SK-N-SH treated with all-trans-retinoic acid at 6 μM for 48 hours (cell line): Measurements from ENCODE around the gene INSRR.
A peak's percentile ranks its signal among the peaks of the same experiment; 100 is the strongest.

Experiments used
- ATAC-seq: fragments of 200-7000 bp; cut with Tn5 transposase; 3 replicates; pipeline ENCODE4 v1.9.1; 2020; ENCODE audit warnings: mild to moderate bottlenecking, moderate library complexity
- ARNTL ChIP-seq: fragments of 450-650 bp; formaldehyde crosslinking; IDR thresholded peaks from 2 replicates; pipeline ENCODE4 v1.5.0; 2020; ENCODE audit warnings: low read depth, mild to moderate bottlenecking, moderate library complexity, borderline replicate concordance
- BACH2 ChIP-seq: fragments of 250-450 bp; sonication (Bioruptor Pico); IDR thresholded peaks from 2 replicates; pipeline ENCODE4 v1.9.0; 2021; ENCODE audit warnings: mild to moderate bottlenecking, borderline replicate concordance
- CSDC2 ChIP-seq: fragments of 250-450 bp; sonication (Bioruptor Pico); IDR thresholded peaks from 2 replicates; pipeline ENCODE4 v1.5.0; 2020; ENCODE audit warnings: mild to moderate bottlenecking, moderate library complexity
- CSRNP3 ChIP-seq: fragments of 250-450 bp; sonication (Bioruptor Pico); IDR thresholded peaks from 2 replicates; pipeline ENCODE4 v1.5.1; 2021; ENCODE audit warnings: mild to moderate bottlenecking, moderate library complexity
- ESRRG ChIP-seq: fragments of 250-450 bp; sonication (Bioruptor Pico); IDR thresholded peaks from 2 replicates; pipeline ENCODE4 v1.6.1; 2021; ENCODE audit warnings: mild to moderate bottlenecking
- ISL1 ChIP-seq: fragments of 250-450 bp; sonication (Bioruptor Pico); IDR thresholded peaks from 2 replicates; pipeline ENCODE4 v2.1.2; 2022; ENCODE audit warnings: mild to moderate bottlenecking, moderate library complexity
- OSR1 ChIP-seq: fragments of 250-450 bp; sonication (Bioruptor Pico); IDR thresholded peaks from 2 replicates; pipeline ENCODE4 v1.8.0; 2022; ENCODE audit warnings: moderate library complexity, mild to moderate bottlenecking, inconsistent platforms
- PATZ1 ChIP-seq: fragments of 250-450 bp; sonication (Bioruptor Pico); IDR thresholded peaks from 2 replicates; pipeline ENCODE4 v1.8.0; 2020; ENCODE audit warnings: mild to moderate bottlenecking, moderate library complexity, borderline replicate concordance
- PPARA ChIP-seq: fragments of 250-450 bp; sonication (Bioruptor Pico); IDR thresholded peaks from 2 replicates; pipeline ENCODE4 v1.5.0; 2020; ENCODE audit warnings: mild to moderate bottlenecking, borderline replicate concordance
- RARB ChIP-seq: fragments of 250-450 bp; sonication (Bioruptor Pico); IDR thresholded peaks from 2 replicates; pipeline ENCODE4 v1.8.0; 2021; ENCODE audit warnings: mild to moderate bottlenecking, moderate library complexity
- TCF4 ChIP-seq: fragments of 250-450 bp; sonication (Bioruptor Pico); IDR thresholded peaks from 2 replicates; pipeline ENCODE4 v1.8.0; 2021; ENCODE audit warnings: mild to moderate bottlenecking, moderate library complexity, borderline replicate concordance
- TOX ChIP-seq: fragments of 250-450 bp; sonication (Bioruptor Pico); IDR thresholded peaks from 2 replicates; pipeline ENCODE4 v1.8.0; 2021; ENCODE audit warnings: mild to moderate bottlenecking, moderate library complexity, borderline replicate concordance
- TSHZ2 ChIP-seq: fragments of 250-450 bp; sonication (Bioruptor Pico); IDR thresholded peaks from 2 replicates; pipeline ENCODE4 v1.5.0; 2020; ENCODE audit warnings: mild to moderate bottlenecking, moderate library complexity
- ZC3H10 ChIP-seq: fragments of 250-450 bp; sonication (Bioruptor Pico); IDR thresholded peaks from 2 replicates; pipeline ENCODE4 v1.5.1; 2021; ENCODE audit warnings: mild to moderate bottlenecking, moderate library complexity
- ZFP30 ChIP-seq: fragments of 450-650 bp; formaldehyde crosslinking; IDR thresholded peaks from 2 replicates; pipeline ENCODE4 v1.5.0; 2022; ENCODE audit warnings: mild to moderate bottlenecking, moderate library complexity
- ZNF565 ChIP-seq: fragments of 450-650 bp; formaldehyde crosslinking; conservative IDR thresholded peaks from 2 replicates; pipeline ENCODE4 v1.5.0; 2020; ENCODE audit warnings: low read depth, mild to moderate bottlenecking, moderate library complexity
- ZNF70 ChIP-seq: fragments of 450-650 bp; formaldehyde crosslinking; IDR thresholded peaks from 2 replicates; pipeline ENCODE4 v1.5.0; 2020; ENCODE audit warnings: mild to moderate bottlenecking, moderate library complexity
- ZNF8 ChIP-seq: fragments of 450-650 bp; formaldehyde crosslinking; IDR thresholded peaks from 2 replicates; pipeline ENCODE4 v1.5.0; 2020; ENCODE audit warnings: mild to moderate bottlenecking, moderate library complexity
- TF ChIP-seq, protein P1 (sequence below): fragments of 250-450 bp; sonication (Bioruptor Pico); IDR thresholded peaks from 2 replicates; pipeline ENCODE4 v1.8.0; 2021; ENCODE audit warnings: low read depth, mild to moderate bottlenecking, moderate library complexity, borderline replicate concordance

The INSRR gene

GRCh38 chr1:156858555-156858956, 361 bp downstream of the INSRR start (continued):
- no peak for TF ChIP-seq BACH2 (CRISPR knock-in tag)

- no peak for ATAC-seq
Measured at GRCh38 chr1:156857532-156857931, 1.4 kb downstream of the INSRR start.

DNA sequence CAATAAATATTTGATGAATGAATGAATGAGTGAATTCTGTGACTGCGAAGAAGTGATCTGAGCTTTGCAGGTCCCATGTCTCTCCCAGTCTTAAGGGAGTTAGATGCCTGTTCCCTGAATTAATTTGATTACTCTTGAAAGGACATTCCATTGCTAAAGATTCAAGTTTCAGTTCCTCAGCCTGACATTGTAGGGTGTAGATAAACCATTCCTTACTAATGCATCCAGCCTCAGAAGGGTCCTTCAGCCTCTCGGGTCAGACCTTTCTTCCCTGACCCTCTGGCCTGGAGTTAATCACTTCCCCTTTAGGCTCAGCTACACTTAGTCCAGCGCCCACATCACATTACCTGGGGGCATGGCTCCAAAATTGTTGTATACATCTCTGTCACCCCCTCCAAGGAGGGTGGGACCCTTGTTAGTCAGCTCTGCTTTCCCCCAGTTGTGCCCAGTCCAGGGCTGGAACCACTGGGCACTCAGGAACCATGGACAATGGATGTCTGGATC, 2.6 kb downstream of the INSRR start:
- TF ChIP-seq ZNF565 (CRISPR knock-in tag) (no peak), ESRRG (CRISPR knock-in tag) (no peak), ISL1 (CRISPR knock-in tag) (no peak), ZNF8 (CRISPR knock-in tag) (no peak), ZNF70 (no peak)

More at GRCh38 chr1:156857532-156857931, 1.4 kb downstream of the INSRR start:
- TF ChIP-seq ZNF8 (CRISPR knock-in tag), result no peak
- TF ChIP-seq OSR1 (CRISPR knock-in tag), result no peak
- TF ChIP-seq TCF4 (CRISPR knock-in tag), result no peak
- no peak for TF ChIP-seq PATZ1 (CRISPR knock-in tag)
- TF ChIP-seq TOX (CRISPR knock-in tag), result no peak

DNA sequence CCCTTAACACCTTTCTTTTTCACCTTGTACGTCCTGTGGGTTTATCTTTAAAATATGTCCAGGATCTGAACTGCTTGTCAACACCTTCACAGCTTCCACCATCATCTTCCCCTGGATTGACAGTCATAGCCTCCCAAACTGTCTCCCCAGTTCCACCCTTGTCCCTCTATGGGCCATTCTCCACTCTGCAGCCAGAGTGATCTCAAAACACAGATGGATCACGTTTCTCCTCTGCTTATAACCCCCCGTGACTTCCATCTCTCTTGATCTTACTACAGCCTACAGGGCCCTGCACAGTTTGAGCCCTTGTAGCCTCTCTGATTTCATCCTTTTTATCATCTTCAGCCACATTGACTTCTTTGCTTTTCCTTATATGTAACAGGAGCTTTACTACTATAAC, 4.3 kb downstream of the INSRR start:
- ATAC-seq, result no peak
- TF ChIP-seq TSHZ2 (no peak), ARNTL (CRISPR knock-in tag) (no peak), RARB (CRISPR knock-in tag) (no peak)
- TF ChIP-seq, protein P1, sequence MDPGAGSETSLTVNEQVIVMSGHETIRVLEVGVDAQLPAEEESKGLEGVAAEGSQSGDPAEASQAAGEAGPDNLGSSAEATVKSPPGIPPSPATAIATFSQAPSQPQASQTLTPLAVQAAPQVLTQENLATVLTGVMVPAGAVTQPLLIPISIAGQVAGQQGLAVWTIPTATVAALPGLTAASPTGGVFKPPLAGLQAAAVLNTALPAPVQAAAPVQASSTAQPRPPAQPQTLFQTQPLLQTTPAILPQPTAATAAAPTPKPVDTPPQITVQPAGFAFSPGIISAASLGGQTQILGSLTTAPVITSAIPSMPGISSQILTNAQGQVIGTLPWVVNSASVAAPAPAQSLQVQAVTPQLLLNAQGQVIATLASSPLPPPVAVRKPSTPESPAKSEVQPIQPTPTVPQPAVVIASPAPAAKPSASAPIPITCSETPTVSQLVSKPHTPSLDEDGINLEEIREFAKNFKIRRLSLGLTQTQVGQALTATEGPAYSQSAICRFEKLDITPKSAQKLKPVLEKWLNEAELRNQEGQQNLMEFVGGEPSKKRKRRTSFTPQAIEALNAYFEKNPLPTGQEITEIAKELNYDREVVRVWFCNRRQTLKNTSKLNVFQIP, result no peak

More for the DNA sequence above, 2.6 kb downstream of the INSRR start:
- no peak for ATAC-seq

DNA sequence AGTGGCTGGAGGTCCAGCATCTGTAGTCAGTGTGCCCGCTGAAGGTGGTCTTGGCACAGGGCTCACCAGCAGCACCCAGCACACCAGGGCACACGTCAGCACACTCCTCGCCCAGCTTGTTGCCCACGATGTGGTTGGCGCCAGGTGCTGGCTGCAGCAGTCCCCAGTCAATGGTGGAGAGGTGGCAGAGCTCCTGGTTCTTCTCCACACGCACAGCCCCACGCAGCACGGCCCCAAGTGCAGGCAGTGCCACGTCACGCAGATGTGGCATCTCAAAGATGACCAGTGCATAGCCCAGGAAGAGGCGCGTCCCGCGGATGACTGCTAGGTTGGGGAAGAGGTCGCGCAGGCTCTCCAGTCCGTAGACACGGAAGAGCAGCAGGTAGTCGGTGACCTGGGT, 5.2 kb downstream of the INSRR start:
- no peak for ATAC-seq
- TF ChIP-seq BACH2 (CRISPR knock-in tag) (no peak), ZNF8 (CRISPR knock-in tag) (no peak), ZFP30 (CRISPR knock-in tag) (no peak), ZC3H10 (CRISPR knock-in tag) (no peak), ARNTL (CRISPR knock-in tag) (no peak), CSRNP3 (CRISPR knock-in tag) (no peak), OSR1 (CRISPR knock-in tag) (no peak)

DNA sequence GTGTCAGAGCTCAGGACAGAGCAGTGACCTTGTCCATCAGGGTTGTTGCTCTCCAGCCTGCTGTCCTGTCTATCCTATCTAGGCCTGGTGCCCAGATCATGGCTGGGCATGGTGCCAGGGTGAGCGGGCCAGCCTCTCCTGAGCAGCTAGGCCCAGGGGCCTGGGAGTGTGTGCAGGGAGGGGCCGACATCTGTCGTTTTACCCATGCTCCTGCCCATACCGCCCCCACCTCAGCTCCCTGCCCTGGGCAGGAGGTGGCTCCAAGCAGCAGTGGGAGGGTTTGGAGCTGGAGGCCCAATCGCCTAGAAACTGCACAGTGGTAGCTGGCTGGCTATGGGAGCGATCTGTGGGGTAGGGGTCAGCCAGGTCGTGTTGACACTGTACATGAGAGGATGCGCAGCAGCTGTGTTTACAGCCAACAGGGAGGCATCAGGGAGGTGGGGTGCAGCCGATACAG, 6.5 kb downstream of the INSRR start:
- ATAC-seq, result peak; percentile 90
- TF ChIP-seq OSR1 (CRISPR knock-in tag) (no peak), TSHZ2 (peak; percentile 61; the same call in 1 of the 2 replicates), ARNTL (CRISPR knock-in tag) (no peak), CSDC2 (CRISPR knock-in tag) (no peak), TCF4 (CRISPR knock-in tag) (peak; percentile 70), PPARA (no peak)
